ENCODE results near the gene WDFY4.

GRCh38 chr10:48765039-48765438 is 80.4 kb downstream of the WDFY4 start:
- TF ChIP-seq TAF1 (IDR thresholded peaks at IDR 0.05; ENCODE audit: low read depth, low read length) (no peak), POLR2A (IDR thresholded peaks at IDR 0.05; ENCODE audit: low read depth, low read length) (no peak), POLR2AphosphoS5 (IDR thresholded peaks at IDR 0.05; ENCODE audit: low read depth, low read length) (no peak), PAX5 (IDR thresholded peaks at IDR 0.05; ENCODE audit: insufficient read depth, low read length, severe bottlenecking) (no peak), POU2F2 (IDR thresholded peaks at IDR 0.05; ENCODE audit: low read depth, low read length) (no peak)

All from GM12891 (cell line).